ENCODE results near the gene PCDHGC4. TPM values are rescaled to one million over a fixed set of nuclear protein-coding genes. Genes with fewer than 3 reads are reported as not detected.

PCDHGC4 gene
- total RNA-seq, 1 donor from 2014 or later: 1.8 TPM

GRCh38 chr5:141478321-141478945 lies 6.4 kb upstream of the PCDHGC4 start:
- Histone ChIP-seq H3K27ac (replicated peaks) (no peak overlapping the region), H3K9me3 (replicated peaks) (no peaks in the 10 kb centered on the region), H3K4me3 (peak overlapping the region; percentile 73), H3K36me3 (no peaks in the 10 kb centered on the region), H3K27me3 (ENCODE audit: low read depth) (no peaks in the 10 kb centered on the region), H3K4me1 (peaks cover 70% of the 10 kb centered on the region)
- DNase-seq: no peak
- intact Hi-C loops (cut with micrococcal nuclease): no loop called here
- TF ChIP-seq CTCF (IDR thresholded peaks at IDR 0.05; ENCODE audit: borderline replicate concordance): no peak

GRCh38 chr5:141479776-141480175 lies 5.1 kb upstream of the PCDHGC4 start:
- H3K36me3 ChIP-seq: no peaks in the 10 kb centered on the region
- no peak for TF ChIP-seq CTCF (IDR thresholded peaks at IDR 0.05; ENCODE audit: borderline replicate concordance)
- intact Hi-C loops (cut with micrococcal nuclease): no loop called here
- no peaks in the 10 kb centered on the region for H3K9me3 ChIP-seq (replicated peaks)
- H3K27me3 ChIP-seq (ENCODE audit: low read depth): no peaks in the 10 kb centered on the region
- no peak for DNase-seq
- peak overlapping the region; percentile 73 for H3K4me3 ChIP-seq
- H3K27ac ChIP-seq (replicated peaks): no peak overlapping the region
- H3K4me1 ChIP-seq: peaks cover 82% of the 10 kb centered on the region

- H3K4me3 ChIP-seq: peak overlapping the region; percentile 60
- intact Hi-C loops (cut with micrococcal nuclease): no loop called here
- no peak overlapping the region for H3K27ac ChIP-seq (replicated peaks)
- no peak for DNase-seq
- no peaks in the 10 kb centered on the region for H3K9me3 ChIP-seq (replicated peaks)
- H3K27me3 ChIP-seq (ENCODE audit: low read depth): no peaks in the 10 kb centered on the region
- H3K4me1 ChIP-seq: peaks cover 87% of the 10 kb centered on the region
- no peak for TF ChIP-seq CTCF (IDR thresholded peaks at IDR 0.05; ENCODE audit: borderline replicate concordance)
- H3K36me3 ChIP-seq: no peaks in the 10 kb centered on the region
Observed at GRCh38 chr5:141483902-141484301, 928 bp upstream of the PCDHGC4 start.

DNA sequence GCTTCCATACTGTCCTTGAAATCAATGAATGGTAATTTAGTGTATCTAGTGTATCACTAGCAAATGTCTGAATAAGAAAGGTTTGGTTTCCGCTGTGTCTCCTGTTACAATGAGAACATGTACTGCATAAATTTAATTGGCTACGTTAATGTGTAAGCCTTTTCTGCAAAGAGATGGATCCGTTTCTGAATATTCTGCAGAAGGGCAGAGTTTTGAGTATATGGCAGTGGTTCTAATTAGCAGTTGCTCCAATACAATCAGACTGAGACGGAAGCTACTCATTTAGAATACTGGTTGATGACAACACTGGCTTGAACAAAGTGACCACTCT lies 555 bp upstream of the PCDHGC4 start:
- DNase-seq: no peak
- TF ChIP-seq CTCF (IDR thresholded peaks at IDR 0.05; ENCODE audit: borderline replicate concordance): no peak
- Histone ChIP-seq H3K4me3 (peak overlapping the region; percentile 60), H3K9me3 (replicated peaks) (no peaks in the 10 kb centered on the region), H3K27me3 (ENCODE audit: low read depth) (no peaks in the 10 kb centered on the region), H3K27ac (replicated peaks) (no peak overlapping the region), H3K36me3 (no peaks in the 10 kb centered on the region), H3K4me1 (peaks cover 87% of the 10 kb centered on the region)
- intact Hi-C loops (cut with micrococcal nuclease): no loop called here

- H3K36me3 ChIP-seq: peaks cover 9% of the 10 kb centered on the region
- peaks cover 81% of the 10 kb centered on the region for H3K4me1 ChIP-seq
- peak overlapping the region; percentile 31 for H3K27ac ChIP-seq (replicated peaks)
- intact Hi-C loops (cut with micrococcal nuclease): no loop called here
- DNase-seq: no peak
- TF ChIP-seq CTCF (IDR thresholded peaks at IDR 0.05; ENCODE audit: borderline replicate concordance): no peak
- no peaks in the 10 kb centered on the region for H3K9me3 ChIP-seq (replicated peaks)
- peak overlapping the region; percentile 60 for H3K4me3 ChIP-seq
- no peaks in the 10 kb centered on the region for H3K27me3 ChIP-seq (ENCODE audit: low read depth)
Observed at GRCh38 chr5:141485321-141486055, 658 bp downstream of the PCDHGC4 start.
